GM12865 (cell line): ENCODE data around the gene ZNF428.

Experiments used
- DNase-seq: peaks from one replicate; pipeline ENCODE4 v3.0.0; 2010; ENCODE audit warnings: low read depth
- H3K4me3 ChIP-seq: 2 replicates; pipeline ENCODE4 v1.5.1; 2011; ENCODE audit warnings: mild to moderate bottlenecking, low read depth, low read length, control low read depth
- TF ChIP-seq, protein P1 (sequence below): IDR thresholded peaks from 2 replicates; pipeline ENCODE4 v1.5.1; 2011; ENCODE audit warnings: low read length, control low read depth, low read depth, inconsistent platforms; ENCODE audit not compliant: insufficient read depth; ENCODE audit errors: missing control alignments

ZNF428 gene

DNA sequence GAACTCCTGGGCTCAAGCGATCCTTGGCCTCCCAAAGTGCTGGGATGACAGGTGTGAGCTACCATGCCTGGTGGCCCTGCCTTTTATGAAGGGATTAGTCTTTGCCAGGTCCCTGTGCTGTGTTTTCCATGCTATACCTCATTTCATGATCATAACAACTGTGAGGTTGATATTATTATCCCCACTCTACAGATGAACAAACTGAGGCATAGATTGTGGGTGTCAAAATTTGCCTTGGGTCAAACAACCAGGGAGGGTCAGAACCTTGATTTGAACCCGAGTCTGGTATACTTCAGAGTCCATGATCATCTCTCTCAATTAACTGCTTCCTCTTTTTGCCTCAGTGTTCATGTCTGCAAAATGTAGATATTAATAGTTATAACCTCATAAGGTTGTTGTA lies 36.9 kb downstream of the ZNF428 start:
- DNase-seq: no peak
- peak overlapping the region; percentile 65 for H3K4me3 ChIP-seq
- TF ChIP-seq, protein P1, sequence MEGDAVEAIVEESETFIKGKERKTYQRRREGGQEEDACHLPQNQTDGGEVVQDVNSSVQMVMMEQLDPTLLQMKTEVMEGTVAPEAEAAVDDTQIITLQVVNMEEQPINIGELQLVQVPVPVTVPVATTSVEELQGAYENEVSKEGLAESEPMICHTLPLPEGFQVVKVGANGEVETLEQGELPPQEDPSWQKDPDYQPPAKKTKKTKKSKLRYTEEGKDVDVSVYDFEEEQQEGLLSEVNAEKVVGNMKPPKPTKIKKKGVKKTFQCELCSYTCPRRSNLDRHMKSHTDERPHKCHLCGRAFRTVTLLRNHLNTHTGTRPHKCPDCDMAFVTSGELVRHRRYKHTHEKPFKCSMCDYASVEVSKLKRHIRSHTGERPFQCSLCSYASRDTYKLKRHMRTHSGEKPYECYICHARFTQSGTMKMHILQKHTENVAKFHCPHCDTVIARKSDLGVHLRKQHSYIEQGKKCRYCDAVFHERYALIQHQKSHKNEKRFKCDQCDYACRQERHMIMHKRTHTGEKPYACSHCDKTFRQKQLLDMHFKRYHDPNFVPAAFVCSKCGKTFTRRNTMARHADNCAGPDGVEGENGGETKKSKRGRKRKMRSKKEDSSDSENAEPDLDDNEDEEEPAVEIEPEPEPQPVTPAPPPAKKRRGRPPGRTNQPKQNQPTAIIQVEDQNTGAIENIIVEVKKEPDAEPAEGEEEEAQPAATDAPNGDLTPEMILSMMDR: no peak

DNA sequence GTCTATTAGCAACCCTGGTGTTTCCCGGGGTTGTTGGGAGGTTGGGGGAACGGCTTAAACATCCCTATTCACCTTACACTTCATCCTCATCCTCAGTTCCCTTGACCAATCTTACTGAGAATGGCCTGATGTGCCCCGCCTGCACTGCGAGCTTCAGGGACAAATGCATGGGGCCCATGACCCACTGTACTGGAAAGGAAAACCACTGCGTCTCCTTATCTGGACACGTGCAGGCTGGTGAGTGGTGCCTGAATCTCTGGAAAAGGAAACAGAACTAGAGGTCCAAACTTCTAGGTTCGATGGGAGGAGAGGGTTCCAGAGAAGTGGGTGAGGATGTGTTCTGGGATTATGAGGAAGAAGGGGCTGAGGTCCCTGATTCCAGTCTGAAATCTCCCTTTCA lies 38.0 kb downstream of the ZNF428 start:
- TF ChIP-seq, protein P1: no peak
- no peak for DNase-seq
- peak overlapping the region; percentile 65 for H3K4me3 ChIP-seq

DNA sequence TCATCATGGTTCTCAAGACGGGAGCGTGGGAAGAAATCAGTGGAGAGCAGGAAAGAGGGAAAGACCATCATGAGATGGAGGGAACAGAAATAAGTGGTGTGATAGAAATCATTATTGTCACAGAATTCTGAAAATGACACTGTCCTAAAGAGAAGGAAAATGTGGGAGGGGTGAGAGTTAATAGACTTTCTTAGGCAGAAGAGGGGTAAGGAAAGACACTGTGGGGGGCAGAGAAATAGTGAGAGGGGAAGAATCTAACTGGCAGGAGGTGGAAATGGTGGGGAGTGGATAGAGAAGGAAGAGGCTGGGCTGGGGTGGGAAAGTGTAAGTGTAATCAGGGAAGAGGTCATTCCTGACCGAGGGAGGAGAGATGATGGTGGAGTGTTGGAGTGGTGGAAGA lies 40.6 kb downstream of the ZNF428 start:
- TF ChIP-seq, protein P1: no peak
- H3K4me3 ChIP-seq: no peak overlapping the region
- no peak for DNase-seq

DNA sequence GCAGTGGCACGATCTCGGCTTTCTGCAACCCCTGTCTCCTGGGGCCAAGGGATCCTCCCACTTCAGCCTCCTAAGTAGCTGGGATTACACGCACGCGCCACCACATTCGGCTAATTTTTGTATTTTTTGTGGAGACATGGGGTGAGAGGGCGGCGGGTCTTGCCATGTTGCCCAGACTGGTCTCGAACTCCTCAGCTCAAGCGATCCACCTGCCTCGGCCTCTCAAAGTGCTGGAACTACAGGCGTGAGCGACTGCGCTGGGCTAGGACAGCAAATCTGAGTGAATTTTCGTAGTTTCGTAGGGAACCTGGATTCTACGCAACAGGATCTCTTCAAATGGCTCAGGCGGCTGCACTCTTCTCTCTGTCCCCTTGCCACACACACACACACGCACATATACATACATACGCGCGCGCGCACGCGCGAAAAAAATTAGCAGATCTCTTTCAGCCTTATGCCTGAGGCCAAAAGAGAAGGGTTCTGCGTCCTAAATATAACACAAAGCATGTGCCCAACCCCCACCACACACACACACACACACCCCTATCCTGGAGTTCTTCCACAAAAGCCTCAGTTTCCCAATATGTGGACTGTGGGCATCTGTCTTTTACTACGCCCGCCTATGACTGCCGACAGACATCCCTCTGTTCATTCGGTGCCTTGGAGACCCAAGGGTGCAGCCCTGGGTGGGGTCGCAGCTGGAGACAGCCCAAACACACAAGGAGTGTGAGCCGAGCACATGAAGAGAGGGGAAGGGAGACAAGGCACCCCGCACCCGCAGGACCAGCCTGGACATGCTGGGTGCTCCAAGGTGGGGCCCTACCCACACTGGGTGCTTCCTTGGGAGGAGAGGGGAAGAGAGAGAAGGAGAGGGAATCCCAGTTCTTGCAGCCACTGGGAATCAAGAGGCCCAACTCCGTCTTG lies 43.2 kb downstream of the ZNF428 start:
- H3K4me3 ChIP-seq: peak overlapping the region; percentile 39; the same call in 1 of the 2 replicates
- no peak for DNase-seq
- TF ChIP-seq, protein P1: no peak

DNA sequence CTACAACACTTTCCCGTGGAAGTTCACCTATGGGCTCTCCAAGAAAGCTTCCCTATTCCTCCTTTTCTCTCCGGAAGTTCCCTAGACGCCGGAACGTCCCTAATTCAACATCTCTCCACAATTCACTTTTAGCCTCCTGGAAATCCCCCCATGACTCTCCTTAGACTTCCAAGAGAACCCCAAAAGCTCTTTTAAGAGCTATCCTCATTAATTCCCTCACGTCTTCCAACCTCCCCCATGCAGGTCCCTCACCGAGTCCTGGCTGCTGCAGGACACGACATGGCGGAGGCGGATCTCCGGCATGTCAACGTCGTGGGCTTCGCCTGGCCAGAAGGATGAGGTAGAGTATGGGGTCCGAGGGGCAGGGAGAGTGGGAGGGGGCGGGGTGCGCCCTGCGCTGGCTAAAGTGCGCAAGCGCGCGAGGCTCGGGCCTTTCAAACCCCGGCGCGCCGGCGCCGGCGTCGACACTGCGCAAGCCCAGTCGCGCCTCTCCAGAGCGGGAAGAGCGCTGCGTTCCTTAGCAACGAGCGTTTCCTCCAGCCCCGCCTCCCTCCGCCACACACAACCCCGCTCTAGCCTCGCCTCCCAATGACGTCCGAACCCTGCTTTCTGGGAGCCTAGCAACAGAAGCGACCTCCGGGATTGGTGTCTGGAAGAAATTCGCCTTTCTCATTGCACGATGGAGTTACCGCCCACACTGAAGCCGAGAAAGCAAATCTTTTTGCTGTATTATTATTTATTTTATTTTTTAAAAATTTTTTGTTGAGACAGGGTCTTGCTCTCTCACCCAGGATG lies 44.1 kb downstream of the ZNF428 start, which contains the start of the genes PINLYP and XRCC1:
PINLYP (plus strand) TSS at position 646 of the 795 bp plus-strand sequence. CDS start 1,391 bp downstream, outside the sequence.
XRCC1 (minus strand) TSS at position 372 of the 795 bp plus-strand sequence; CDS start at position 303, 69 bp downstream.
- peak within 1 kb of the TSS; percentile 86 for H3K4me3 ChIP-seq
- TF ChIP-seq, protein P1: no peak
- DNase-seq: peak; percentile 99

DNA sequence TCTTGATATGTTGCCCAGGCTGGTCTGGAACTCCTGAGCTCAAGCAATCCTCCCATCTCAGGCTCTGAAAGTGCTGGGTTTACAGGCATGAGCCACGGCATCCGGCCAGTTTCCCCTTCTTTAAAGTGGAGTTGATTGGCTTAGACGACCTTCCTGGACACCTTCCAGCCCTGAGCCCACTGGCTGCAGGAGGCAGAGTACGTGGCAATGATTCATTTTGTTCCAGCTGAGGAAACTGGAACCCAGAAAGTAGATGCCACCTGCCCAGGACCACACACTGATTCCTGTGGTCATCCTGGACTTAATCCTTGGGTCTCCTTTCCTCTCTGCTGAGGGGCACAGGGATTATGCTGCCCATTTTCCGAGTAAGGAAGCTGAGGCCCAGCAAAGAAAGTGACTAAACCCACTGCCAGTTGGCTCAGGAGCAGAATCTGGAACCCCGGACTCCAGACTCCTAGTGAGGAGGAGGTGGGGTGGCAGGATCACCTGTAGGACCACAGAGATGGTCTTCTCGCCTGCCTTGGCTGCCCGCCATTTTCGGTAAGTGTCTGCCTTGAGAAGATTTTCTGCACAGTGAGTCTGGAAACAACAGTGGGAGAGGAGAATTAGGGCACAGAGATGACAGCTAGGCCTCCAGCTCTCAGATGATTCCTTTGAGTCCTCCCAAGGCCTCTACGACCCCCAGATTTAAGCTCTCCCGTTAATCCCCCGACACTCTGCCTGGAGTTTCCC lies 44.8 kb downstream of the ZNF428 start:
- TF ChIP-seq, protein P1: no peak
- DNase-seq: no peak
- peak overlapping the region; percentile 86 for H3K4me3 ChIP-seq
